Parathyroid adenoma (tissue), 2 donors: ENCODE results near the gene GDPD4.

Experiments
- H2AFZ ChIP-seq: fragments of 300-600 bp; sonication (generic); one replicate; pipeline ENCODE4 v1.7.0; 2017; ENCODE audit warnings: antibody characterized with exemption, mild to moderate bottlenecking
- H3K27ac ChIP-seq: fragments of 300-600 bp; sonication (generic); one replicate; pipeline ENCODE4 v1.7.0; 2017
- H3K27me3 ChIP-seq: fragments of 300-600 bp; sonication (generic); one replicate; pipeline ENCODE4 v1.7.0; 2017; ENCODE audit warnings: low read length; ENCODE audit not compliant: control insufficient read depth, insufficient read depth
- H3K36me3 ChIP-seq: fragments of 300-600 bp; sonication (generic); one replicate; pipeline ENCODE4 v1.7.0; 2017; ENCODE audit warnings: low read length; ENCODE audit not compliant: control insufficient read depth, insufficient read depth
- H3K4me1 ChIP-seq: fragments of 300-600 bp; sonication (generic); one replicate; pipeline ENCODE4 v1.7.0; 2017; ENCODE audit warnings: control low read depth
- H3K4me2 ChIP-seq: fragments of 300-600 bp; sonication (generic); one replicate; pipeline ENCODE4 v1.7.0; 2017; ENCODE audit warnings: low read length
- H3K4me3 ChIP-seq: fragments of 300-600 bp; sonication (generic); one replicate; pipeline ENCODE4 v1.7.0; 2017; ENCODE audit warnings: low read depth, low read length
- H3K79me2 ChIP-seq: fragments of 300-600 bp; sonication (generic); one replicate; pipeline ENCODE4 v1.7.0; 2017; ENCODE audit warnings: control low read depth
- H3K9ac ChIP-seq: fragments of 300-600 bp; sonication (generic); one replicate; pipeline ENCODE4 v1.7.0; 2017; ENCODE audit warnings: mild to moderate bottlenecking
- H3K9me3 ChIP-seq: fragments of 300-600 bp; sonication (generic); one replicate; pipeline ENCODE4 v1.7.0; 2017; ENCODE audit warnings: low read length; ENCODE audit not compliant: control insufficient read depth
- TF ChIP-seq, protein P1 (sequence below): fragments of 300-600 bp; sonication (generic); IDR thresholded peaks from one replicate; pipeline ENCODE4 v1.7.0; 2017; ENCODE audit warnings: antibody characterized with exemption, mild to moderate bottlenecking
- donor health status: primary hyperparathyroidism.

The GDPD4 gene

DNA sequence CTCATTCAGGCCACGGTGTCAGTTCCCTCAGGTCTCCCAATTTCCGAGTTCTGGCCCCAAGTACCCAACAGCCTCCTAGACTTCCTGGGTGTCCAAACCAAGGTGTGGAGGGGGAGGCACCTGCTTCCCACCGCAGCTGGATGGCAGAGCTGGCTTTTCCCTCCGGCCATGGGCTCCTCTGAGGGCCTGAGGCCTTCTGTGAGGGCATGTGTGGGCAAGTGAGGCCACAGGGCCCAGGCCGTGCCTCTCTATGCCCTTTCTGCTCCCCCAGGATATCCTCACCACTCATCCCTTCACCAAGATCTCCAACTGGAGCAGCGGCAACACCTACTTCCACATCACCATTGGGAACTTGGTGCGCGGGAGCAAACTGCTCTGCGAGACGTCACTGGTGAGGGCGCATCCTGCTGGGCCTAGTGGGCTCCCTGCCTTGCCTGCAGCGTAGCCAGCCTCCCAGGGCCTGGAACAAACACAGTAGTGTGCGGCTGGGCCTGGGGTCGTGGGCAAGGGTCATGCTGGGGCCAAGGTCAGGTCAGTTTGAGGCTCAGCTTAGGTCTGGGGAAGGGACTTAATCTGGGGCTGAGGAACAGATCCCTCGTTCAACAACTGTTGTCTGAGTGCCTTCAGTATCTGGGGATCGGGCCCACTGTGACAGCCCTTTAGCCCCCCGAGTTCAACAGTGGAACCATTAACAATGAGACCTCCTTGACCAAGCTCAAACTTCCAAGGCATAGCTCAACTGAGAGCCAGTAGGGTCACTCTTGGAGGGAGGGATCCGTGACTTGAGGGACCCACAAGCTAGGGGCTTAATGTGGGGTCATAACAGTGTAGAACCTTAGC lies 87.7 kb downstream of the GDPD4 start:
- TF ChIP-seq, protein P1, sequence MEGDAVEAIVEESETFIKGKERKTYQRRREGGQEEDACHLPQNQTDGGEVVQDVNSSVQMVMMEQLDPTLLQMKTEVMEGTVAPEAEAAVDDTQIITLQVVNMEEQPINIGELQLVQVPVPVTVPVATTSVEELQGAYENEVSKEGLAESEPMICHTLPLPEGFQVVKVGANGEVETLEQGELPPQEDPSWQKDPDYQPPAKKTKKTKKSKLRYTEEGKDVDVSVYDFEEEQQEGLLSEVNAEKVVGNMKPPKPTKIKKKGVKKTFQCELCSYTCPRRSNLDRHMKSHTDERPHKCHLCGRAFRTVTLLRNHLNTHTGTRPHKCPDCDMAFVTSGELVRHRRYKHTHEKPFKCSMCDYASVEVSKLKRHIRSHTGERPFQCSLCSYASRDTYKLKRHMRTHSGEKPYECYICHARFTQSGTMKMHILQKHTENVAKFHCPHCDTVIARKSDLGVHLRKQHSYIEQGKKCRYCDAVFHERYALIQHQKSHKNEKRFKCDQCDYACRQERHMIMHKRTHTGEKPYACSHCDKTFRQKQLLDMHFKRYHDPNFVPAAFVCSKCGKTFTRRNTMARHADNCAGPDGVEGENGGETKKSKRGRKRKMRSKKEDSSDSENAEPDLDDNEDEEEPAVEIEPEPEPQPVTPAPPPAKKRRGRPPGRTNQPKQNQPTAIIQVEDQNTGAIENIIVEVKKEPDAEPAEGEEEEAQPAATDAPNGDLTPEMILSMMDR = no peak
- no peak overlapping the region for H3K9ac ChIP-seq
- no peak overlapping the region for H2AFZ ChIP-seq
- no peaks in the 10 kb centered on the region for H3K4me1 ChIP-seq
- no peaks in the 10 kb centered on the region for H3K36me3 ChIP-seq
- no peaks in the 10 kb centered on the region for H3K27me3 ChIP-seq
- H3K79me2 ChIP-seq = no peaks in the 10 kb centered on the region
- H3K9me3 ChIP-seq = no peaks in the 10 kb centered on the region
- no peak overlapping the region for H3K4me3 ChIP-seq
- H3K27ac ChIP-seq = no peak overlapping the region
- H3K4me2 ChIP-seq = no peak overlapping the region

GRCh38 chr11:77213029-77213579 lies 88.4 kb downstream of the GDPD4 start:
- Histone ChIP-seq H3K4me2 (no peak overlapping the region), H3K9ac (no peak overlapping the region), H3K4me3 (no peak overlapping the region), H3K27me3 (no peaks in the 10 kb centered on the region), H3K27ac (no peak overlapping the region), H3K79me2 (no peaks in the 10 kb centered on the region), H3K36me3 (no peaks in the 10 kb centered on the region), H2AFZ (no peak overlapping the region), H3K4me1 (no peaks in the 10 kb centered on the region), H3K9me3 (no peaks in the 10 kb centered on the region)
- TF ChIP-seq, protein P1 = no peak

DNA sequence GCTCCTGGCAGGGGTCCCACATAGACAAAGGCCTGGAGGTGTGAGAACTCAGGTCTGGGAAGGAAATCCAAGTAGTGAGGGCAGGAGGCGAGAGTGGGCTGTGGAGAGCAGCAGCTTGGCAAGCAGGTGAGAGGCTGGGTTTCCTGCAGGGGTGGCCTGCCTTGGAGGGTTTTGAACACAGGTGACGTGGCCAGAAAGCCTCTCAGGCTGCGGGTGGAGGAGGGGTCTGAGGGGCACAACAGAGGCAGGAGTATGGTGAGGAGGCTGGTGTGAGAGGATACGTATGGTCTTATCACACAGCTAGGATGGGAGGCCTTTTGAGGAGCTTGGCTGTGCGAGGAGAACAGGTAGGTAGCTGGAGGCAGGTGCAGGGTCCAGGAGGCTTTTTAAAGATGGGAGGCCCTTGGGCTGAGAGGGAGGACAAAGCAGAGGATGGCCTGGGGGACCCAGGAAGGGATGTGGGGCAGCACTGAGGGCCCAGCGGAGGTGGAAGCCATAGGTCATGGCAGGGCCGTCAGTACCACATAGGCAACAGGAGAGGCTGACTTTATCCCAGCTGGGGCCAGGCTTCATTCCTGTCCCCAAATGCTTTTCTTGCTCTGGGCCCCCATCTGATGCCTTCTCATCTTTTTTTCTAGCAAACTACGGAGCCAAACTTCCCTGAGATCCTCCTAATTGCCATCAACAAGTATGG lies 89.0 kb downstream of the GDPD4 start:
- Histone ChIP-seq H3K27ac (no peak overlapping the region), H3K36me3 (no peaks in the 10 kb centered on the region), H3K9ac (no peak overlapping the region), H3K79me2 (no peaks in the 10 kb centered on the region), H3K9me3 (no peaks in the 10 kb centered on the region), H3K4me1 (no peaks in the 10 kb centered on the region), H2AFZ (no peak overlapping the region), H3K27me3 (no peaks in the 10 kb centered on the region), H3K4me3 (no peak overlapping the region), H3K4me2 (no peak overlapping the region)
- TF ChIP-seq, protein P1 = no peak

GRCh38 chr11:77211594-77212251 lies 89.8 kb downstream of the GDPD4 start:
- Histone ChIP-seq H2AFZ (no peak overlapping the region), H3K9me3 (no peaks in the 10 kb centered on the region), H3K27me3 (no peaks in the 10 kb centered on the region), H3K9ac (no peak overlapping the region), H3K4me3 (no peak overlapping the region), H3K4me1 (no peaks in the 10 kb centered on the region), H3K4me2 (no peak overlapping the region), H3K36me3 (no peaks in the 10 kb centered on the region), H3K27ac (no peak overlapping the region), H3K79me2 (no peaks in the 10 kb centered on the region)
- TF ChIP-seq, protein P1 = no peak
